HepG2 (cell line): Measurements from ENCODE around the gene NME9. TPM values are rescaled to one million over a fixed set of nuclear protein-coding genes. Genes with fewer than 3 reads are reported as not detected.

Experiments used
- BRCA1 ChIP-seq: sonication (generic); formaldehyde crosslinking; IDR thresholded peaks from 2 replicates; pipeline ENCODE4 v1.4.0; 2020; ENCODE audit warnings: missing genetic modification reagents
- ELF3 ChIP-seq: IDR thresholded peaks from 2 replicates; pipeline ENCODE4 v1.6.1; 2016; ENCODE audit warnings: missing genetic modification reagents, missing compliant biosample characterization
- HDAC1 ChIP-seq: sonication (generic); formaldehyde crosslinking; IDR thresholded peaks from 2 replicates; pipeline ENCODE4 v1.5.1; 2020; ENCODE audit warnings: mild to moderate bottlenecking, missing genetic modification reagents
- HNRNPLL ChIP-seq: fragments of 200-400 bp; formaldehyde crosslinking; IDR thresholded peaks from 2 replicates; pipeline ENCODE4 v1.6.1; 2017; ENCODE audit warnings: mild to moderate bottlenecking, low read depth, low read length; ENCODE audit not compliant: poor library complexity, severe bottlenecking
- JUNB ChIP-seq: sonication (generic); formaldehyde crosslinking; IDR thresholded peaks from 2 replicates; pipeline ENCODE4 v1.8.0; 2022; ENCODE audit warnings: missing genetic modification reagents, mild to moderate bottlenecking, borderline replicate concordance
- MTERF4 ChIP-seq: sonication (generic); formaldehyde crosslinking; IDR thresholded peaks from 2 replicates; pipeline ENCODE4 v1.8.0; 2023; ENCODE audit warnings: mild to moderate bottlenecking, missing genetic modification reagents
- POGK ChIP-seq: sonication (generic); formaldehyde crosslinking; conservative IDR thresholded peaks from 2 replicates; pipeline ENCODE4 v1.8.0; 2022; ENCODE audit warnings: mild to moderate bottlenecking, moderate library complexity, missing genetic modification reagents
- STAT5B ChIP-seq: sonication (generic); formaldehyde crosslinking; IDR thresholded peaks from 2 replicates; pipeline ENCODE4 v1.4.0; 2020; ENCODE audit warnings: missing genetic modification reagents
- ZBTB26 ChIP-seq: IDR thresholded peaks from 2 replicates; pipeline ENCODE4 v1.6.1; 2016; ENCODE audit warnings: missing compliant biosample characterization, missing genetic modification reagents, borderline replicate concordance
- ZFP41 ChIP-seq: sonication (generic); formaldehyde crosslinking; IDR thresholded peaks from 2 replicates; pipeline ENCODE4 v1.4.0; 2020; ENCODE audit warnings: mild to moderate bottlenecking, missing genetic modification reagents, borderline replicate concordance
- ZNF3 ChIP-seq: IDR thresholded peaks from 2 replicates; pipeline ENCODE4 v1.7.0; 2017; ENCODE audit warnings: inconsistent platforms
- ZNF318 ChIP-seq: sonication (generic); formaldehyde crosslinking; IDR thresholded peaks from 2 replicates; pipeline ENCODE4 v1.4.0; 2020; ENCODE audit warnings: mild to moderate bottlenecking, missing genetic modification reagents
- ZNF44 ChIP-seq: sonication (generic); formaldehyde crosslinking; IDR thresholded peaks from 2 replicates; pipeline ENCODE4 v1.5.1; 2020; ENCODE audit warnings: mild to moderate bottlenecking, missing genetic modification reagents
- ZNF562 ChIP-seq: sonication (generic); formaldehyde crosslinking; IDR thresholded peaks from 2 replicates; pipeline ENCODE4 v1.8.0; 2022; ENCODE audit warnings: missing genetic modification reagents, borderline replicate concordance
- ZNF792 ChIP-seq: IDR thresholded peaks from 2 replicates; pipeline ENCODE4 v1.6.1; 2016
- polyA plus RNA-seq, 8 experiments: library from polyadenylated mRNA; depleted of rRNA in 3 of 8; stranded (reverse) in 7 of 8; unstranded in 1 of 8; fragments of >200 nt; fragmentation: Illumina TruSeq in 4 of 8; extraction: Trizol in 4 of 8; gene quantifications; 2 replicates each; pipeline versions ENCODE4 v1.2.1 to v1.2.3, GENCODE V29; 2011 to 2016; ENCODE audit warnings: low read depth in 4 of 8, missing spikeins in 1 of 8, mixed read lengths in 1 of 8; ENCODE audit not compliant: insufficient read depth in 1 of 8
- total RNA-seq, 5 experiments: library from RNA; depleted of rRNA; stranded (reverse); fragments of >200 nt; fragmentation: Illumina TruSeq; extraction: Trizol; gene quantifications; 2 replicates each; pipeline ENCODE4 v1.2.3, GENCODE V29; 2016; ENCODE audit warnings: low read depth in 1 of 5

Gene NME9
- total and polyA plus RNA-seq, 2 of the 13 experiments (the other 11 are each of a cell fraction or from before 2014, with no cell fraction given), result not detected

GRCh38 chr3:138329127-138329983 lies at the start of gene NME9 (continued):
- TF ChIP-seq POGK (CRISPR knock-in tag) (peak; percentile 68; the same call in 1 of the 2 replicates), JUNB (CRISPR knock-in tag) (no peak), HNRNPLL (peak; percentile 74), STAT5B (CRISPR knock-in tag) (no peak), ZNF318 (no peak), ZNF44 (CRISPR knock-in tag) (no peak), ZNF562 (no peak), ZNF3 (CRISPR knock-in tag) (no peak), BRCA1 (CRISPR knock-in tag) (no peak), ZBTB26 (CRISPR knock-in tag) (no peak), MTERF4 (CRISPR knock-in tag) (0 out of 2 replicates have a peak, but pooled peaks have one; percentile 30), ZNF792 (CRISPR knock-in tag) (no peak), ELF3 (CRISPR knock-in tag) (peak; percentile 71), HDAC1 (CRISPR knock-in tag) (no peak), ZFP41 (CRISPR knock-in tag) (no peak)
